HepG2 (cell line): ENCODE results near the gene HCLS1. TPM values are rescaled to one million over a fixed set of nuclear protein-coding genes. Genes with fewer than 3 reads are reported as not detected.

ENCODE experiments used
- ATAC-seq: fragments of 200-7000 bp; cut with Tn5 transposase; 3 replicates; pipeline ENCODE4 v1.9.1; 2020; ENCODE audit warnings: mild to moderate bottlenecking, moderate library complexity
- BruUV-seq: library from RNA; stranded (reverse); fragments of 400-500 nt; replicated peaks from 2 replicates; lab custom pipeline; 2021; lab: Mats Ljungman, UMichigan
- CTCF ChIA-PET: fragments of 300-600 bp; formaldehyde crosslinking; extraction: SDS; loops from one replicate; lab custom pipeline; 2021; ENCODE audit warnings: low total read pairs, inconsistent platforms, low intra/inter-chr PET ratio; lab: Yijun Ruan, JAX
- POLR2A ChIA-PET: fragments of 350-600 bp; sonication (Branson Sonifier 250); formaldehyde crosslinking; loops from one replicate; lab custom pipeline; 2020; ENCODE audit warnings: antibody characterized with exemption, inconsistent platforms; lab: Yijun Ruan, JAX
- DNase-seq: peaks from one replicate; pipeline ENCODE4 v3.0.0-alpha.2; 2015; ENCODE audit warnings: low spot score
- FAIRE-seq: peaks from 3 replicates; lab custom pipeline; 2011; peaks lifted over from hg19 to GRCh38; lab: Jason Lieb, UNC
- H2AFZ ChIP-seq: one replicate; pipeline ENCODE4 v1.6.1; 2011; ENCODE audit warnings: low read length, inconsistent platforms
- H3K27ac ChIP-seq: fragments of 300-600 bp; 3 replicates; pipeline ENCODE4 v1.8.0; 2011; ENCODE audit warnings: mixed run types, mild to moderate bottlenecking, mixed read lengths, low read length, inconsistent platforms; ENCODE audit not compliant: insufficient read depth; ENCODE audit errors: extremely low read length
- H3K27me3 ChIP-seq, 2 experiments: fragments of 200-600 bp in 1 of 2; 2 replicates in 1 of 2; 3 replicates in 1 of 2; pipeline versions ENCODE4 v1.6.0 to v1.8.0; 2011; ENCODE audit warnings: low read length in 2 of 2, mild to moderate bottlenecking in 2 of 2, moderate library complexity in 2 of 2, inconsistent platforms in 1 of 2; ENCODE audit not compliant: insufficient read depth in 2 of 2, control insufficient read depth in 1 of 2
- H3K36me3 ChIP-seq, 2 experiments: fragments of 200-600 bp in 1 of 2; replicated peaks in 1 of 2; 2 replicates in 1 of 2; 3 replicates in 1 of 2; pipeline versions ENCODE4 v1.5.1 to v1.8.0; 2011; ENCODE audit warnings: low read length in 2 of 2, inconsistent platforms in 1 of 2; ENCODE audit not compliant: insufficient read depth in 2 of 2, control insufficient read depth in 1 of 2
- H3K4me1 ChIP-seq: 2 replicates; pipeline ENCODE4 v1.5.1; 2012; ENCODE audit warnings: low read length, inconsistent platforms; ENCODE audit not compliant: insufficient read depth
- H3K4me2 ChIP-seq: 2 replicates; pipeline ENCODE4 v1.6.0; 2011; ENCODE audit warnings: low read depth, low read length, inconsistent platforms
- H3K4me3 ChIP-seq, 3 experiments: fragments of 200-600 bp in 1 of 3; sonication (generic), shearing (Covaris generic) in 1 of 3; replicated peaks in 1 of 3; 2 replicates each; pipeline ENCODE4 v1.5.1; 2011 to 2016; ENCODE audit warnings: low read length in 3 of 3, inconsistent platforms in 2 of 3, low read depth in 2 of 3, mild to moderate bottlenecking in 2 of 3, control low read depth in 1 of 3, mixed read lengths in 1 of 3; ENCODE audit not compliant: insufficient read depth in 1 of 3
- H3K79me2 ChIP-seq: one replicate; pipeline ENCODE4 v1.6.1; 2011; ENCODE audit warnings: low read length, inconsistent platforms; ENCODE audit not compliant: insufficient read depth
- H3K9ac ChIP-seq: 2 replicates; pipeline ENCODE4 v1.6.0; 2011; ENCODE audit warnings: mild to moderate bottlenecking, low read depth, low read length, inconsistent platforms; ENCODE audit not compliant: insufficient read depth
- H3K9me3 ChIP-seq: 2 replicates; pipeline ENCODE4 v1.5.1; 2012; ENCODE audit warnings: mild to moderate bottlenecking, low read length
- H4K20me1 ChIP-seq: 2 replicates; pipeline ENCODE4 v1.6.0; 2011; ENCODE audit warnings: inconsistent platforms, mild to moderate bottlenecking, low read length, moderate library complexity; ENCODE audit not compliant: insufficient read depth
- BCL6 ChIP-seq: IDR thresholded peaks from 2 replicates; pipeline ENCODE4 v1.6.1; 2016; ENCODE audit warnings: missing genetic modification reagents, missing compliant biosample characterization
- CTCF ChIP-seq: sonication (generic); formaldehyde crosslinking; IDR thresholded peaks from 2 replicates; pipeline ENCODE4 v1.5.0; 2020; ENCODE audit warnings: mild to moderate bottlenecking, missing genetic modification reagents, moderate library complexity
- JUND ChIP-seq: sonication (generic); formaldehyde crosslinking; IDR thresholded peaks from 2 replicates; pipeline ENCODE4 v1.8.0; 2022; ENCODE audit warnings: mild to moderate bottlenecking, missing genetic modification reagents
- KLF9 ChIP-seq: IDR thresholded peaks from 2 replicates; pipeline ENCODE4 v1.6.1; 2016; ENCODE audit warnings: low read depth
- LRRFIP1 ChIP-seq: sonication (generic); formaldehyde crosslinking; conservative IDR thresholded peaks from 2 replicates; pipeline ENCODE4 v1.4.0; 2020; ENCODE audit warnings: missing genetic modification reagents
- MTA3 ChIP-seq: sonication (generic); formaldehyde crosslinking; IDR thresholded peaks from 2 replicates; pipeline ENCODE4 v1.4.0; 2020; ENCODE audit warnings: missing genetic modification reagents
- PTBP1 ChIP-seq: fragments of 200-400 bp; formaldehyde crosslinking; IDR thresholded peaks from 2 replicates; pipeline ENCODE4 v1.6.1; 2018; ENCODE audit warnings: low read length, low read depth; ENCODE audit not compliant: poor library complexity, severe bottlenecking
- RAD51 ChIP-seq: fragments of 450-650 bp; IDR thresholded peaks from 2 replicates; pipeline ENCODE4 v1.6.1; 2016; ENCODE audit warnings: borderline replicate concordance
- RNF2 ChIP-seq: fragments of 450-650 bp; conservative IDR thresholded peaks from 2 replicates; pipeline ENCODE4 v1.6.1; 2016; ENCODE audit warnings: low read depth
- ZBTB2 ChIP-seq: sonication (generic); formaldehyde crosslinking; IDR thresholded peaks from 2 replicates; pipeline ENCODE4 v1.8.0; 2022; ENCODE audit warnings: low read depth, missing genetic modification reagents
- ZMAT3 ChIP-seq: sonication (generic); formaldehyde crosslinking; conservative IDR thresholded peaks from 2 replicates; pipeline ENCODE4 v1.7.0; 2021; ENCODE audit warnings: missing genetic modification reagents
- ZNF326 ChIP-seq: sonication (generic); formaldehyde crosslinking; IDR thresholded peaks from 2 replicates; pipeline ENCODE4 v1.4.0; 2020; ENCODE audit warnings: missing genetic modification reagents, borderline replicate concordance
- ZNF703 ChIP-seq: sonication (generic); formaldehyde crosslinking; IDR thresholded peaks from 2 replicates; pipeline ENCODE4 v1.5.1; 2020; ENCODE audit warnings: missing genetic modification reagents, mild to moderate bottlenecking, moderate library complexity, borderline replicate concordance
- ZNF792 ChIP-seq: IDR thresholded peaks from 2 replicates; pipeline ENCODE4 v1.6.1; 2016
- WGBS: methylation state at CpG from one replicate; pipeline ENCODE4 v1.1.6; 2017; ENCODE audit warnings: low lambda C conversion rate; 5-methylcytosine and 5-hydroxymethylcytosine counted together
- in situ Hi-C: cut with HindIII; loops from 2 replicates; pipeline ENCODE4 v1.10.0; 2017; ENCODE audit warnings: low pct_unique_long_range_greater_than_20kb; ENCODE audit not compliant: extremely low pct_ligation_motif_present
- intact Hi-C: fragments of 100-400 bp; cut with micrococcal nuclease; formaldehyde crosslinking; loops from one replicate; pipeline ENCODE4 v1.10.0; 2022; ENCODE audit not compliant: unreplicated experiment
- polyA plus RNA-seq, 8 experiments: library from polyadenylated mRNA; depleted of rRNA in 3 of 8; stranded (reverse) in 7 of 8; unstranded in 1 of 8; fragments of >200 nt; fragmentation: Illumina TruSeq in 4 of 8; extraction: Trizol in 4 of 8; gene quantifications; 2 replicates each; pipeline versions ENCODE4 v1.2.1 to v1.2.3, GENCODE V29; 2011 to 2016; ENCODE audit warnings: low read depth in 4 of 8, missing spikeins in 1 of 8, mixed read lengths in 1 of 8; ENCODE audit not compliant: insufficient read depth in 1 of 8
- total RNA-seq, 5 experiments: library from RNA; depleted of rRNA; stranded (reverse); fragments of >200 nt; fragmentation: Illumina TruSeq; extraction: Trizol; gene quantifications; 2 replicates each; pipeline ENCODE4 v1.2.3, GENCODE V29; 2016; ENCODE audit warnings: low read depth in 1 of 5

The HCLS1 gene
- total and polyA plus RNA-seq, 2 of the 13 experiments (the other 11 are each of a cell fraction or from before 2014, with no cell fraction given): not detected

- in situ Hi-C loops: no loop called here
Observed at GRCh38 chr3:121696186-121696585, 35.5 kb upstream of the HCLS1 start.

More at GRCh38 chr3:121696186-121696585, 35.5 kb upstream of the HCLS1 start:
- no peaks in the 10 kb centered on the region for H3K27me3 ChIP-seq
- intact Hi-C loops: no loop called here
- TF ChIP-seq RAD51 (no peak), ZNF792 (no peak), RNF2 (no peak), MTA3 (CRISPR knock-in tag) (no peak), ZBTB2 (CRISPR knock-in tag) (no peak), KLF9 (CRISPR knock-in tag) (no peak), ZNF326 (CRISPR knock-in tag) (no peak), LRRFIP1 (CRISPR knock-in tag) (no peak), ZNF703 (CRISPR knock-in tag) (no peak), CTCF (CRISPR knock-in tag) (no peak), BCL6 (CRISPR knock-in tag) (no peak), JUND (CRISPR knock-in tag) (no peak), ZMAT3 (no peak), PTBP1 (no peak)
- TF ChIP-seq, all 625 proteins: peak for 0
- Histone ChIP-seq H2AFZ (no peak overlapping the region), H3K4me2 (no peak overlapping the region), H4K20me1 (no peaks in the 10 kb centered on the region), H3K27ac (no peak overlapping the region), H3K36me3 (peaks cover 17 to 79% of the 10 kb centered on the region in 2 experiments), H3K4me3 (no peak overlapping the region), H3K79me2 (no peaks in the 10 kb centered on the region), H3K4me1 (no peaks in the 10 kb centered on the region), H3K9me3 (no peaks in the 10 kb centered on the region), H3K9ac (no peak overlapping the region)
- ChIA-PET POLR2A (no interaction called here), CTCF (no interaction called here)
- FAIRE-seq (no peak), ATAC-seq (no peak), DNase-seq (no peak)
- BruUV-seq: no TSS peak
- WGBS: 97% methylated on average over 3 of the region's 3 CpGs
